DOHH2 (cell line): ENCODE data around the gene TDRKH.

Experiments
- H3F3A ChIP-seq: fragments of 200-600 bp; sonication (generic), shearing (Covaris generic); 2 replicates; pipeline ENCODE4 v1.6.0; 2016; ENCODE audit warnings: antibody characterized with exemption, mild to moderate bottlenecking; ENCODE audit not compliant: control insufficient read depth, insufficient read depth
- H3K27ac ChIP-seq: fragments of 200-600 bp; sonication (generic); 2 replicates; pipeline ENCODE4 v1.5.1; 2014; ENCODE audit warnings: low read depth, mild to moderate bottlenecking, low read length, moderate library complexity
- H3K27me3 ChIP-seq: fragments of 200-600 bp; sonication (generic); 2 replicates; pipeline ENCODE4 v1.6.1; 2014; ENCODE audit warnings: mild to moderate bottlenecking, low read length, mixed read lengths; ENCODE audit not compliant: control insufficient read depth
- H3K36me3 ChIP-seq: fragments of 200-600 bp; sonication (generic); 2 replicates; pipeline ENCODE4 v1.6.1; 2014; ENCODE audit warnings: mild to moderate bottlenecking, low read length, moderate library complexity, mixed read lengths; ENCODE audit not compliant: control insufficient read depth
- H3K4me1 ChIP-seq: fragments of 200-600 bp; sonication (generic); 2 replicates; pipeline ENCODE4 v1.6.1; 2014; ENCODE audit warnings: mild to moderate bottlenecking, low read length, mixed read lengths; ENCODE audit not compliant: control insufficient read depth
- H3K4me2 ChIP-seq: fragments of 200-600 bp; sonication (generic); 2 replicates; pipeline ENCODE4 v1.6.0; 2014; ENCODE audit warnings: mild to moderate bottlenecking, low read length, moderate library complexity
- H3K4me3 ChIP-seq: fragments of 200-600 bp; sonication (generic); 2 replicates; pipeline ENCODE4 v1.5.1; 2014; ENCODE audit warnings: mild to moderate bottlenecking, low read length, mixed read lengths
- H3K79me2 ChIP-seq: fragments of 200-600 bp; sonication (generic); 2 replicates; pipeline ENCODE4 v1.6.1; 2014; ENCODE audit warnings: mild to moderate bottlenecking, low read length, mixed read lengths; ENCODE audit not compliant: control insufficient read depth
- H3K9me2 ChIP-seq: fragments of 200-600 bp; sonication (generic); replicated peaks from 2 replicates; pipeline ENCODE4 v1.6.1; 2014; ENCODE audit warnings: mild to moderate bottlenecking, low read length, mixed read lengths; ENCODE audit not compliant: control insufficient read depth
- H3K9me3 ChIP-seq: fragments of 200-600 bp; sonication (generic); 2 replicates; pipeline ENCODE4 v1.6.1; 2014; ENCODE audit warnings: antibody characterized with exemption, low read length, mixed read lengths; ENCODE audit not compliant: control insufficient read depth, insufficient read depth
- H4K20me1 ChIP-seq: fragments of 200-600 bp; sonication (generic); 2 replicates; pipeline ENCODE4 v1.6.0; 2014; ENCODE audit warnings: low read depth, mild to moderate bottlenecking, antibody characterized with exemption, low read length, moderate library complexity; ENCODE audit not compliant: control insufficient read depth, insufficient read depth
- EZH2phosphoT487 ChIP-seq: fragments of 200-600 bp; sonication (generic); IDR thresholded peaks from 2 replicates; pipeline ENCODE4 v1.6.1; 2017; ENCODE audit warnings: borderline replicate concordance, mild to moderate bottlenecking, antibody characterized with exemption, low read length, moderate library complexity, mixed read lengths
- TF ChIP-seq, protein P1 (sequence below): fragments of 200-600 bp; sonication (generic); IDR thresholded peaks from one replicate; pipeline ENCODE4 v1.5.1; 2014; ENCODE audit warnings: antibody characterized with exemption, mild to moderate bottlenecking, low read depth, low read length; ENCODE audit not compliant: poor library complexity, severe bottlenecking

TDRKH gene

DNA sequence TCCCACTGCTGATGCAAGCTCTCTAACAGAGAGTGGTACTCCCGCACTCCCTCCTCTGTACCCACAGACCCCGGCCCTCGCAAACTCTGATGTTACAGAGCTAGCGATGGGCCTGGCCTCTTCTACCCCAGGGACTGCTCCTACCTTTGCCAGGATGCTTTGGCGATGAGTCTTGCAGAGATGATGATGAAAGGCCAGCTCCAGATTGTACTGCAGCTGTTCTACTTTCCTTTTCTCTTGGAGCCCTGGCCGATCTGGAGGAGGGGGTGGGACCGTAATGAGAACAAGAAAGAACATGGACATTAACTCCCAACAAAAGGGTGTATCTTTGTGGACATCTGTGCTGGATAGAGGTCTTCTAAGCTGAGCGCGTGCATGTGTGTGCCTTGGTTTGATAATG, 20.9 kb upstream of the TDRKH start:
- no peaks in the 10 kb centered on the region for H3K4me1 ChIP-seq
- no peaks in the 10 kb centered on the region for H3K36me3 ChIP-seq
- no peaks in the 10 kb centered on the region for H3F3A ChIP-seq
- no peaks in the 10 kb centered on the region for H3K9me2 ChIP-seq
- no peaks in the 10 kb centered on the region for H3K9me3 ChIP-seq
- H3K4me3 ChIP-seq = no peak overlapping the region
- no peaks in the 10 kb centered on the region for H3K79me2 ChIP-seq
- TF ChIP-seq, protein P1, sequence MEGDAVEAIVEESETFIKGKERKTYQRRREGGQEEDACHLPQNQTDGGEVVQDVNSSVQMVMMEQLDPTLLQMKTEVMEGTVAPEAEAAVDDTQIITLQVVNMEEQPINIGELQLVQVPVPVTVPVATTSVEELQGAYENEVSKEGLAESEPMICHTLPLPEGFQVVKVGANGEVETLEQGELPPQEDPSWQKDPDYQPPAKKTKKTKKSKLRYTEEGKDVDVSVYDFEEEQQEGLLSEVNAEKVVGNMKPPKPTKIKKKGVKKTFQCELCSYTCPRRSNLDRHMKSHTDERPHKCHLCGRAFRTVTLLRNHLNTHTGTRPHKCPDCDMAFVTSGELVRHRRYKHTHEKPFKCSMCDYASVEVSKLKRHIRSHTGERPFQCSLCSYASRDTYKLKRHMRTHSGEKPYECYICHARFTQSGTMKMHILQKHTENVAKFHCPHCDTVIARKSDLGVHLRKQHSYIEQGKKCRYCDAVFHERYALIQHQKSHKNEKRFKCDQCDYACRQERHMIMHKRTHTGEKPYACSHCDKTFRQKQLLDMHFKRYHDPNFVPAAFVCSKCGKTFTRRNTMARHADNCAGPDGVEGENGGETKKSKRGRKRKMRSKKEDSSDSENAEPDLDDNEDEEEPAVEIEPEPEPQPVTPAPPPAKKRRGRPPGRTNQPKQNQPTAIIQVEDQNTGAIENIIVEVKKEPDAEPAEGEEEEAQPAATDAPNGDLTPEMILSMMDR = no peak
- TF ChIP-seq EZH2phosphoT487 = no peak
- no peak overlapping the region for H3K4me2 ChIP-seq
- no peak overlapping the region for H3K27ac ChIP-seq
- H3K27me3 ChIP-seq = peaks cover 5% of the 10 kb centered on the region
- no peaks in the 10 kb centered on the region for H4K20me1 ChIP-seq

DNA sequence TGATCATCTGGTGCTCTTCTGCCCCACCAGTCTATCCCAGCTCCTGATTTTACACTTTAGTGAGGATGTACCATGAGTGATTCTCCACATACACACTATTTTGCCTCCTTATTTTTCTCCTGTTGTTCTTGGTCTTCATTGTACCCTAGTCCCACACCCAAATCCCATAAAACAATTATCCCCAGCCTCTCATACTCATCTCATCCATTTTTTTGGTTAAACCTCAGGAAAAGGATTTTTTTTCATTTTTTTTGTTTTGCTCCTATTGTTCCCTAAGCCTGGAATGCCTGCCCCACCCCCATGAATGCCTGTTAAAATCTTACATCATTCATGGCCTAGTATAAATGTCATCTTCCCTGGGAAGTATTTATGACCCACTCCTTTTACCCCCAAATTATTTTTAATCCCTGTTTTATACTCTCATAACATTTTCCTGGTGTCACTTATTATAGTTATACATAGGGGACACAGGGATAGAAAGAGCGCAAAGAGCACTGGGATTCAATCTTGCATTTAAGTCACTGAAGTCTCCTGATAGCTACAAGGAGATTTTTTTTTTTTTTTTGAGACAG, 19.8 kb upstream of the TDRKH start:
- Histone ChIP-seq H3K36me3 (no peaks in the 10 kb centered on the region), H3K9me3 (no peaks in the 10 kb centered on the region), H3K9me2 (no peaks in the 10 kb centered on the region), H3F3A (no peaks in the 10 kb centered on the region), H4K20me1 (no peaks in the 10 kb centered on the region), H3K4me2 (no peak overlapping the region), H3K27me3 (peaks cover 7% of the 10 kb centered on the region), H3K4me1 (peaks cover under 1% of the 10 kb centered on the region; the same call in 1 of the 2 replicates), H3K27ac (no peak overlapping the region), H3K79me2 (no peaks in the 10 kb centered on the region), H3K4me3 (no peak overlapping the region)
- TF ChIP-seq, protein P1 = no peak
- no peak for TF ChIP-seq EZH2phosphoT487

DNA sequence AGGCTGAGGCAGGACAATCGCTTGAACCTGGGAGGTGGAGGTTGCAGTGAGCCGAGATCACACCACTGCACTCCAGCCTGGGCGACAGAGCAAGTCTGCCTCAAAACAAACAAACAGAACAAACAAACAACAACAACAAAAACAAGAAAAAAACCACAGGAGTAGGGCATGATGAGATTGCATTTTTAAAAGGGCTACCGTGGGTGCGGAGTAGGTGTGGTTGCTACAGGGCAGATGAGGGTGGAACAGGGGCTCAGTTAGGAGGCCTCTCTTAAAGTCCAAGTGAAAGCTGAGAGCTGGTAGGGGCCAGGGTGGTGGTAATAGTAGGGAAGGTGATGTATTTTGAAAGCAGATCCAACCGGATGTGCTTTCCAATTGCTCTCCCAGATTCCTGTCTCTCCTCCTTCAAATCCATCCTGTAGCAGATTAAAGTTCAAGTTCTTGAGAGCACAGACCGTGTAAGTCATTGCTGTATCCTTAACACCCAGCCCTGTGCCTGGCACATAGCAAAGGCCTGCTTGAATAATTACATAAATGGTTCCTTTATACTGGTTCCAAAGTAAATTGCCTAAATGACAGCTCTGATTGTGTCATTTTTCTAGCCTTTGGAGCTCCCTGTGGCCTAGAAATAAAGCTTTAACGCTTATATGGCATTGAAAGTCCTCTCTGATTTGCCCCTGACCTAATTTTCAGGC, 19.1 kb upstream of the TDRKH start:
- H3K27ac ChIP-seq = no peak overlapping the region
- no peaks in the 10 kb centered on the region for H3K9me3 ChIP-seq
- H4K20me1 ChIP-seq = no peaks in the 10 kb centered on the region
- H3F3A ChIP-seq = no peaks in the 10 kb centered on the region
- no peak overlapping the region for H3K4me2 ChIP-seq
- H3K79me2 ChIP-seq = no peaks in the 10 kb centered on the region
- no peaks in the 10 kb centered on the region for H3K9me2 ChIP-seq
- TF ChIP-seq, protein P1 = no peak
- no peak for TF ChIP-seq EZH2phosphoT487
- H3K4me1 ChIP-seq = peaks cover 7% of the 10 kb centered on the region
- H3K36me3 ChIP-seq = no peaks in the 10 kb centered on the region
- H3K4me3 ChIP-seq = no peak overlapping the region
- peaks cover 7% of the 10 kb centered on the region for H3K27me3 ChIP-seq
